ENCODE results near the gene PTCD1. TPM values are rescaled to one million over a fixed set of nuclear protein-coding genes. Genes with fewer than 3 reads are reported as not detected.

PTCD1 gene
- total RNA-seq, 1 experiment from 2014 or later, result 11.8 TPM

DNA sequence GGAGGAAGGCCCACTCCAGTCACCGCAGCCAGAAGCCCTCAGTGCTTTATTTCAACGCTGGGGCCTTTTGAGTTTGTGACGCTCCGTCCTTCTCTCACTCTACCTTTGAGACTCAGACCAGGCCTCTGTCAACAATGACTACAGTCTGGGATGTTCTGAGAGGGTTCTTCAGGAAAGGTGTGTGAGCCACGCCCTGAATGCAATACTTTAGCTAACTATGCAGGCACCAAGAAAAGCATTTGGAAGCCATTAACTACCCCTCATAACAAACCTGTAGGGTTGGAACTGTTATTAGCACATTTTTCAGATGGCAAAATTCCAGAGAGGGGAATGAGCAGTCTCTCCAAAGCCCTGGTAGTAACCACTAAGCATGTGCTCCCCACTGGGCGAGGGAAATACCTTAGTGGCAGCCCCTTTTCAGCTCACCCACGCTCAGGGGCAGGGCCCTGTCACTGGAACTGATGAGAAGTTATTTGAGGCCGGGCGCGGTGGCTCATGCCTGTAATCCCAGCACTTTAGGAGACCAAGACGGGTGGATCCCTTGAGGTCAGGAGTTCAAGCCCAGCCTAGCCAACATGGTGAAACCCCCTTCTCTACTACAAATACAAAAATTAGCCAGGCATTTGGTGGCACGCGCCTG lies 69.7 kb downstream of the PTCD1 start:
- intact Hi-C loops (cut with micrococcal nuclease; ENCODE audit: unreplicated experiment), result no loop called here
- CTCF ChIA-PET, result no interaction called here
- DNase-seq (ENCODE audit: low spot score), result peak; percentile 26
- no TSS peak for BruUV-seq (replicated peaks)
- Histone ChIP-seq H3K27me3 (replicated peaks; ENCODE audit: insufficient read depth, low read depth, low read length, poor library complexity) (no peaks in the 10 kb centered on the region), H3K4me3 (ENCODE audit: low read depth, low read length, poor library complexity, severe bottlenecking) (no peak overlapping the region), H3K4me1 (ENCODE audit: insufficient read depth, low read length, poor library complexity, severe bottlenecking) (peaks cover 3% of the 10 kb centered on the region), H3K27ac (ENCODE audit: low read depth, low read length, poor library complexity, severe bottlenecking) (no peak overlapping the region), H3K9me3 (ENCODE audit: low read depth, low read length, poor library complexity, severe bottlenecking) (no peaks in the 10 kb centered on the region), H3K36me3 (ENCODE audit: insufficient read depth, low read length, poor library complexity, severe bottlenecking) (peaks cover 20% of the 10 kb centered on the region)
- TF ChIP-seq EZH2 (IDR thresholded peaks at IDR 0.05; ENCODE audit: borderline replicate concordance, low read depth, low read length, poor library complexity, severe bottlenecking), result no peak
- no peak for TF ChIP-seq CTCF (conservative IDR thresholded peaks at IDR 0.05; ENCODE audit: low read depth, low read length)
- POLR2A ChIA-PET (ENCODE audit: low non-redundant PET), result no interaction called here

Other genes starting within 250 kb of the PTCD1 start
- gene KPNA7, start 230.7 kb downstream of the PTCD1 start, total RNA-seq (2021), result not detected in 2 replicates
- not detected in 2 replicates for gene MYH16, start 166.0 kb downstream of the PTCD1 start, total RNA-seq (2021)
- 155 and 167 TPM in 2 replicates for gene ARPC1A, start 112.9 kb downstream of the PTCD1 start, total RNA-seq (2021)
- gene ARPC1B, start 64.1 kb downstream of the PTCD1 start, total RNA-seq (2021), result 29.9 and 39.8 TPM in 2 replicates
- 157 and 164 TPM in 2 replicates for gene PDAP1, start 30.2 kb downstream of the PTCD1 start, total RNA-seq (2021)
- gene BUD31, start 29.8 kb downstream of the PTCD1 start, total RNA-seq (2021), result 180 and 194 TPM in 2 replicates
- 75.3 and 87.5 TPM in 2 replicates for gene CPSF4, start 145 bp upstream of the PTCD1 start, total RNA-seq (2021)
- 411 and 461 TPM in 2 replicates for gene ATP5MF, start 27.4 kb upstream of the PTCD1 start, total RNA-seq (2021)
- gene ZNF789, start 34.1 kb upstream of the PTCD1 start, total RNA-seq (2021), result 17.0 and 18.2 TPM in 2 replicates
- gene ZNF394, start 61.5 kb upstream of the PTCD1 start, total RNA-seq (2021), result 19.3 and 20.2 TPM in 2 replicates
- gene ZKSCAN5, start 65.9 kb upstream of the PTCD1 start, total RNA-seq (2021), result 13.3 and 13.4 TPM in 2 replicates
- 6.1 and 8.4 TPM in 2 replicates for gene FAM200A, start 113.3 kb upstream of the PTCD1 start, total RNA-seq (2021)
- gene ZNF655, start 119.8 kb upstream of the PTCD1 start, total RNA-seq (2021), result 59.3 and 60.6 TPM in 2 replicates
- 0.81 and 1.3 TPM in 2 replicates for gene TMEM225B, start 159.5 kb upstream of the PTCD1 start, total RNA-seq (2021)
- gene ZSCAN25, start 178.1 kb upstream of the PTCD1 start, total RNA-seq (2021), result 19.8 and 20.6 TPM in 2 replicates
- 9.1 and 9.9 TPM in 2 replicates for gene CYP3A5, start 241.2 kb upstream of the PTCD1 start, total RNA-seq (2021)

Measured in A673 (cell line).